PC-3 (cell line): ENCODE measurements around the gene CRIM1. TPM values are rescaled to one million over a fixed set of nuclear protein-coding genes. Genes with fewer than 3 reads are reported as not detected.

Experiments
- ATAC-seq: fragments of 200-7000 bp; cut with Tn5 transposase; 2 replicates; pipeline ENCODE4 v1.9.1; 2020; ENCODE audit warnings: mild to moderate bottlenecking, moderate library complexity
- BruUV-seq: library from RNA; stranded (reverse); fragments of 400-500 nt; replicated peaks from 2 replicates; lab custom pipeline; 2021; lab: Mats Ljungman, UMichigan
- CTCF ChIA-PET: fragments of 300-600 bp; sonication (Branson Sonifier 250); formaldehyde crosslinking; loops from one replicate; lab custom pipeline; 2022; ENCODE audit warnings: antibody characterized with exemption; lab: Charles Lee
- POLR2A ChIA-PET: fragments of 300-600 bp; sonication (Branson Sonifier 250); formaldehyde crosslinking; loops from one replicate; lab custom pipeline; 2022; ENCODE audit warnings: antibody characterized with exemption; ENCODE audit not compliant: unreplicated experiment; lab: Charles Lee
- DNase-seq: peaks from one replicate; pipeline ENCODE4 v3.0.0-alpha.2; 2015
- H2AFZ ChIP-seq: fragments of 300-600 bp; sonication (generic); 2 replicates; pipeline ENCODE4 v1.6.0; 2016; ENCODE audit warnings: antibody characterized with exemption, low read length
- H3F3A ChIP-seq: fragments of 300-600 bp; sonication (generic); one replicate; pipeline ENCODE4 v1.6.0; 2017; ENCODE audit warnings: antibody characterized with exemption, low read length, control low read depth, mild to moderate bottlenecking; ENCODE audit not compliant: unreplicated experiment
- H3K27ac ChIP-seq: fragments of 300-600 bp; sonication (generic); 2 replicates; pipeline ENCODE4 v1.5.1; 2016; ENCODE audit warnings: mild to moderate bottlenecking, low read length
- H3K27me3 ChIP-seq: fragments of 300-600 bp; sonication (generic); 2 replicates; pipeline ENCODE4 v1.6.1; 2016; ENCODE audit warnings: low read length, mixed read lengths
- H3K36me3 ChIP-seq: fragments of 300-600 bp; sonication (generic); 2 replicates; pipeline ENCODE4 v1.6.1; 2016; ENCODE audit warnings: low read depth, mixed run types, low read length, mixed read lengths
- H3K4me1 ChIP-seq: fragments of 300-600 bp; sonication (generic); 2 replicates; pipeline ENCODE4 v1.5.1; 2016; ENCODE audit warnings: low read length; ENCODE audit not compliant: insufficient read depth
- H3K4me2 ChIP-seq: fragments of 300-600 bp; sonication (generic); 2 replicates; pipeline ENCODE4 v1.6.0; 2016; ENCODE audit warnings: low read length
- H3K4me3 ChIP-seq: fragments of 300-600 bp; sonication (generic); 2 replicates; pipeline ENCODE4 v1.5.1; 2016; ENCODE audit warnings: mild to moderate bottlenecking, low read length, mixed read lengths
- H3K79me2 ChIP-seq: fragments of 300-600 bp; sonication (generic); 2 replicates; pipeline ENCODE4 v1.6.1; 2017; ENCODE audit warnings: low read length, mixed read lengths
- H3K9ac ChIP-seq: fragments of 300-600 bp; sonication (generic); 2 replicates; pipeline ENCODE4 v1.6.0; 2016; ENCODE audit warnings: mild to moderate bottlenecking, low read length
- H3K9me2 ChIP-seq: fragments of 300-600 bp; sonication (generic); replicated peaks from 2 replicates; pipeline ENCODE4 v1.6.1; 2016; ENCODE audit warnings: mixed run types, low read length, mixed read lengths
- H3K9me3 ChIP-seq: fragments of 300-600 bp; sonication (generic); 2 replicates; pipeline ENCODE4 v1.6.1; 2016; ENCODE audit warnings: low read length, mixed read lengths
- H4K20me1 ChIP-seq: fragments of 300-600 bp; sonication (generic); 2 replicates; pipeline ENCODE4 v1.6.1; 2016; ENCODE audit warnings: low read length, mixed read lengths
- CTCF ChIP-seq: fragments of 300-600 bp; sonication (generic); conservative IDR thresholded peaks from 2 replicates; pipeline ENCODE4 v1.5.1; 2017; ENCODE audit warnings: antibody characterized with exemption, low read depth, mild to moderate bottlenecking, low read length
- EZH2 ChIP-seq: fragments of 300-600 bp; sonication (generic); IDR thresholded peaks from one replicate; pipeline ENCODE4 v1.6.1; 2017; ENCODE audit warnings: antibody characterized with exemption, mild to moderate bottlenecking, low read length; ENCODE audit not compliant: unreplicated experiment
- EZH2phosphoT487 ChIP-seq: fragments of 300-600 bp; sonication (generic); IDR thresholded peaks from 2 replicates; pipeline ENCODE4 v1.6.1; 2018; ENCODE audit warnings: mild to moderate bottlenecking, antibody characterized with exemption, low read length, borderline replicate concordance
- intact Hi-C: fragments of 100-400 bp; cut with micrococcal nuclease; formaldehyde crosslinking; loops from 2 replicates; pipeline ENCODE4 v1.9.0; 2023
- total RNA-seq: library from RNA; depleted of rRNA; stranded (reverse); fragments of >200 nt; gene quantifications from 2 replicates; pipeline ENCODE4 v1.2.3, GENCODE V29; 2014

The CRIM1 gene
- total RNA-seq, 1 experiment from 2014 or later, result 70.7 TPM

- Histone ChIP-seq H3K9me2 (no peaks in the 10 kb centered on the region), H3K4me1 (peaks cover 55% of the 10 kb centered on the region), H3K36me3 (peaks cover 4% of the 10 kb centered on the region; the same call in 1 of the 2 replicates), H2AFZ (no peak overlapping the region), H3K27ac (peak overlapping the region; percentile 92; the same call in 1 of the 2 replicates), H3K9me3 (no peaks in the 10 kb centered on the region), H3K9ac (peak overlapping the region; percentile 96), H3K4me2 (peak overlapping the region; percentile 93), H3F3A (no peaks in the 10 kb centered on the region), H3K4me3 (peak overlapping the region; percentile 90), H4K20me1 (peaks cover 28% of the 10 kb centered on the region), H3K79me2 (peaks cover 64% of the 10 kb centered on the region), H3K27me3 (no peaks in the 10 kb centered on the region)
- no peak for TF ChIP-seq EZH2
- no peak for TF ChIP-seq CTCF
- no peak for TF ChIP-seq EZH2phosphoT487
- ATAC-seq, result peak; percentile 1
- ChIA-PET CTCF (interaction anchor here (0.7 kb wide), 1 partner anchor 21 kb away, joined by 4 read pairs; no protein-coding TSS in a partner anchor), POLR2A (interaction anchor here (0.5 to 0.9 kb wide), 4 partner anchors 20 to 97 kb away, joined by 5 to 17 read pairs (median 12); no protein-coding TSS in a partner anchor)
- BruUV-seq, result no TSS peak
- intact Hi-C loops, result loop anchor here (5.0 kb wide), 1 partner anchor 211 kb away; no protein-coding TSS in a partner anchor
- no peak for DNase-seq
Observed at GRCh38 chr2:36355890-36356297, 316 bp downstream of the CRIM1 start.

GRCh38 chr2:36356298-36356989, 866 bp downstream of the CRIM1 start:
- H3K79me2 ChIP-seq, result peaks cover 69% of the 10 kb centered on the region
- no peaks in the 10 kb centered on the region for H3K9me3 ChIP-seq
- POLR2A ChIA-PET, result interaction anchor here (0.5 to 0.9 kb wide), 5 partner anchors 20 to 315 kb away, joined by 3 to 17 read pairs (median 9); no protein-coding TSS in a partner anchor
- H3K9ac ChIP-seq, result peak overlapping the region; percentile 96
- CTCF ChIA-PET, result no interaction called here
- H3K36me3 ChIP-seq, result peaks cover 4% of the 10 kb centered on the region; the same call in 1 of the 2 replicates
- intact Hi-C loops, result loop anchor here (5.0 kb wide), 1 partner anchor 211 kb away; no protein-coding TSS in a partner anchor
- peak overlapping the region; percentile 93 for H3K4me2 ChIP-seq
- H4K20me1 ChIP-seq, result peaks cover 34% of the 10 kb centered on the region
- TF ChIP-seq EZH2phosphoT487 (no peak), CTCF (no peak), EZH2 (no peak)
- H3K27ac ChIP-seq, result peak overlapping the region; percentile 92
- peak; percentile 2; the same call in 1 of the 2 replicates for ATAC-seq
- peaks cover 60% of the 10 kb centered on the region for H3K4me1 ChIP-seq
- no peak overlapping the region for H2AFZ ChIP-seq
- DNase-seq, result peak; percentile 25
- H3F3A ChIP-seq, result no peaks in the 10 kb centered on the region
- no TSS peak for BruUV-seq
- H3K9me2 ChIP-seq, result no peaks in the 10 kb centered on the region
- no peaks in the 10 kb centered on the region for H3K27me3 ChIP-seq
- H3K4me3 ChIP-seq, result peak overlapping the region; percentile 90
